EH (cell line): ENCODE results near the gene EIF4G3.
"Not testable (repeated sequence)": the region's sequence is repeated elsewhere in the genome, so short reads cannot be mapped to it uniquely, and the experiment has no call there.

ENCODE experiments used
- DNase-seq: peaks from one replicate; pipeline ENCODE4 v3.0.0-alpha.2; 2015; ENCODE audit warnings: low read depth

Gene EIF4G3

DNA sequence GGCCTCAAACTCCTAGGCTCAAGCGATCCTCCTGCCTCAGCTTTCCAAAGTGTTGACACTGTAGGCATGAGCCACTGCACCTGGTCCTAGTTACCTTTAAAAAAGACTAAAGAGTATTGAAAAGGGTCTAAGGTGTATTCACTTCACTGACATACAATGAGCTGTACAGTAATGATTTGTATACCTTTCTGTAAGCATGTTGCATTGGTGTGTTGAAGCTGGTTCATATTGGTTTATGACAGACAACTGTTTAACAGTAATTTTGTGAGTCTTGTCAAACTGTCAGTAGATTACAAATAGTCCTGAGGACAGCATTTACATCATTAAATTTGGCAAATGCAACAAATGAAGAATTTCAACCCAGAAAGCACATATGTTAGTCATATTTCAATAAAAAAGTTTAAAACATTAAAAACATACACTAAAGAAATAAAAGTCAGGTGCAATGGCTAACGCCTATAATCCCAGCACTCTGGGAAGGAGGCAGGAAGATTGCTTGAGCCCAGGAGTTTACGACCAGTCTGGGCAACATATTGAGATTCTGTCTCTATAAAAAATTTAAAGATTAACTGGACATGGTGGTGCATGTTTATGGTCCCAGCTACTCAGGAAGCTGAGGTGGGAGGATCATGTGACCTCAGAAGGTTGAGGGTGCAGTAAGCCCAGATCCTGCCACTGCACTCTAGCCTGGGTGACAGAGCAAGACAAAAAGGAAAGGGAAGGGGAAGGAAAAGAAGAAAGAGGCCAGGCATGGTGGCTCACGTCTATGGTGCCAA lies 301.3 kb downstream of the EIF4G3 start:
- DNase-seq, result no peak

DNA sequence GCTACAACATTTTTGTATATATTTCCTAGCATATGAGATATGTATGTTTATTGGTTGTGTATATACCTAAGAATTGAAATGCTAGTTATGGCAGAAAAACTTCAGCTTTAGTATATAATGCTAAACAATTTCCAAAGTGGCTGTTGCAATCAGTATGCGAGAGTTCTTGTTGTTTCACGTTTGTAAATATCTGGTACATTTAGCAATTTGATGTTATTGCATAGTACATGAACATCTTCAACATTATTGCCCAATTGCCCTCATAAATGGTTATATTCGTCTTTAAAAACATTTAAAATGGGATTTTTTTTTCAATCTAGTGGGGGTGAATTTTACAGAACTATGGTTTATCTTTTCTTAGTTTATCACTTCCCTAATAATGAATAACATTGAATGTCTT lies 303.4 kb downstream of the EIF4G3 start:
- no peak for DNase-seq

DNA sequence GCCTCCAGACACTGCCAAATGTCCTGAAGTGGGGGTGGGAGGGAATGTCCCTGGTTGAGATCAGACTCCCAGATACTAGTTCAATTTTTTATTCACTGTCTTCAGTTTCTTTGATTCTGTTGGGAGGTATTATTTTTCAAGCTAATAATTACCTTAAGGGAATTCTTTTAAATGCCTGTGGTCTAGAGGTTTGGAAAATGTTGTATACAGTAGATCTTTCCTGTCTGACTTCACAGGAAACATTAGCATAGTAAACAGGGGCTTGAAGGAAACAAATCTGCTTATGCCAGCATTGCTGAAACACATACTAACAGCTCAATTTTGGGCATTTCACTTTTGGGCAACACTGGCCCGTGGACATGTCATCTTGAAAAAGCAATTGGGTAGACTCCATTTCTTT lies 305.3 kb downstream of the EIF4G3 start:
- DNase-seq, result no peak

DNA sequence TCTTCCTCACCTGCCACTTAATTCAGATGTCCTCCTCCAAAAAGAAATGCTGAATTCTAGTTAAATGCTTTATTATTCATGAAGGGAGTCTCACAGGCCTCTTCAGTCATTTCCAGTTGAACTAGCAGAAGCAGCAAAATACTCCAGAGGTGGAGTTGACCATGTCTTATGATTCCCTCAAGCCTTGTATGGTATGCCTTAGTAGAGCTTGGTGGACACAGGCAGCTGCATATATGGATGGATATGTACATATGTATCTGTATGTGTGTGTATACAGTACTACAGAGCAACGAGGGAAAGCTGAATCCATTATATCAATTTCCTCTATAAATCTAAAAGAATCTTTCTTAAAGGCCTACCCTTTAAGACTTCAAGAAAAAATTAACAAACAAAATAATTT lies 306.0 kb downstream of the EIF4G3 start:
- no peak for DNase-seq

GRCh38 chr1:20868263-20868662 lies 308.4 kb downstream of the EIF4G3 start:
- DNase-seq, result peak; percentile 21

GRCh38 chr1:20867847-20868246 lies 308.9 kb downstream of the EIF4G3 start:
- DNase-seq, result peak; percentile 59

DNA sequence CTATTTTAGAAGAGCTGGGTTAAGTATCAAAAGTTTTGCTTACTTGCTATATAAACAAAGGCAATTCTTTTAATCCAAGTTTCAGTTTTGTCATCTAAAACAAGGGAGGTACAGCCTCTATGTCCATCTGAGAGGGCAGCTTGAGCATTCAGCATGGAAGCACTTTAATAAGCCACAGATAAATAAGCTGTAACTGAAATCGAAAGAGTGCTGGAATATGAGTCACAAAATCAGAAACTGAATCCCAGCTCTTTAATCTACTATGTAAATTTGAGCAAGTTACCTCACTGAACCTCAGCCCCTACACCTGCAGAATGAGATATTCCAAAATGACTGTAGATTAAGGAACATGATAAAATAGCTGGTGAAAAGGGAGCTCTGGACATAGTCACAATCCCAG lies 309.6 kb downstream of the EIF4G3 start:
- peak; percentile 27 for DNase-seq

- no peak for DNase-seq
Measured at GRCh38 chr1:20865001-20865400, 311.7 kb downstream of the EIF4G3 start.

DNA sequence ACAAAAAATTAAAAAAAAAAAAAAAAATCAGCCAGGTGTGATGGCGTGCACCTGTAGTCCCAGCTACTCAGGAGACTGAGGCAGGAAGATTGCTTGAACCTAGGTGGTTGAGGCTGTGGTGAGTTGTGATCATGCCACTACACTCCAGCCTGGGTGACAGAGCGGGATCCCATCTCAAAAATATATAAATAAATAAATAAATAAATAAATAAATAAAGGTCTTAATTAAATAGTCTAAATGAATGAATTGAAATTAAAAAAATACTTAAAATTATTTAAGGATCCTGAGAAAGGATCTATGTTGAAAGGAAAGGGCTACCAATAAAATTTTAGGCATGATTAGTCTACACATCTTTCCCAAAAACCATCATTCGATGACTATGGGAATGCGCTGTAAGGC lies 322.2 kb downstream of the EIF4G3 start:
- DNase-seq, result no peak

GRCh38 chr1:20851791-20852190 lies 324.9 kb downstream of the EIF4G3 start:
- DNase-seq, result not testable (repeated sequence)

DNA sequence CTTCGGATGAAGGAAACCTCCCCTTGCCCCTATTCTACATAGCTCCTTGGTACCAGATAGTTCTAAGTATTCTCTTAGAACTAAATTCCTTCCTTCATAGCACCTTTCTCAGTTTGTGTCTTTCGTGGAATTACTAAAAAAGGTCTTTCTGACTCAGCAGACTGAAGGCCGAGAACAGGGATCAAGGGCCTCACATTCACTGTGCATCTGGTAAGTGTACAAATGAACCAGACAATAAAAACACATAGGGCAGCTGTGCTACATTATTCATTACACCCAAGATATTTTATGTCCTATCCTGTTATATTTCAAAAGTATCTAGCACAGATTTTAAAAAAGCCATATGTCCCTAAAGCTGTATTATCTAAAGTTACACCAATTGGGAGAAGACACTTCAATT lies 326.7 kb downstream of the EIF4G3 start:
- no peak for DNase-seq

- no peak for DNase-seq
Measured at GRCh38 chr1:20849100-20849499, 327.6 kb downstream of the EIF4G3 start.

- DNase-seq, result peak; percentile 48
Measured at GRCh38 chr1:20848162-20848561, 328.5 kb downstream of the EIF4G3 start.

GRCh38 chr1:20847611-20848080 lies 329.1 kb downstream of the EIF4G3 start:
- peak; percentile 78 for DNase-seq

DNA sequence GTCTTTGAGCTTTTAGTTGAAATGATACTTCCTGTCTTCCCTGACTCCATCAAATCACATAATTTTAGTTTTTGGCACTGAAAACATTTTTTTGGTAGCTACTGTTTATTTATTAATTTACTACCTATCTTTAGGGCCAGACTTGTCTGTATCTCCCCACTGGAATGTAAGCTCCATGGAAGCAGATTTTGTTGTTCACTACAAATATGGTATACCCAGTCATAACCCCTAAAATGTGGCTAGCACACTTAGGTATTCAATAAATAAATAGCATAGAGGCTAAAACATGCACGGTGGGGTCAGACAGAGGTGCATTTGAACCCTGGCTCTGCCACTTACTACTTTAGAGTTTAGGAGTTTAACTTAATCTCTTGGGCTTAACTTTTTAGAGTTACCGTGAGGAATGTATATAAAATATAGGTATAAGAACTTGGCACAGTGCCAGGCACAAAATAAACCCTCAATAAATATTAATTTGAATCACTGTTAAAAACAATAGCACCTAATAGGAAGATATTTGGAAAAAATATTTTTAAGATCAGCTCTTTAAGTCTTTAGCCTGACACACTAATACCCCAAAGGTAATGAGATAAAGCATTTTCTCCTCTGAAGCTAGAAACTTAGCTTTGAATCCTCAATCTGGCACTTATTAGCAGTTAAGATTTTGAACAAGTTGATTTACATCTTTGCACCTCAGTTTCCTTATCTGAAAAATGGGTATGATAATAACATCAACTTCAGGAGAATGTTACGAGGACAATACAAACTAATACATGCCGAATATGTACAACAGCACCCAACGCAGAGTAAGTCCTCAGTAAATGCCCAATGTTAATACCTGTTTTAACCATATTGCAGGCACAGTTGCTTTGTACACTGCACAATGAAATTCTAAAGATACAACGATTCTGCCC lies 330.0 kb downstream of the EIF4G3 start:
- peak; percentile 56 for DNase-seq

DNA sequence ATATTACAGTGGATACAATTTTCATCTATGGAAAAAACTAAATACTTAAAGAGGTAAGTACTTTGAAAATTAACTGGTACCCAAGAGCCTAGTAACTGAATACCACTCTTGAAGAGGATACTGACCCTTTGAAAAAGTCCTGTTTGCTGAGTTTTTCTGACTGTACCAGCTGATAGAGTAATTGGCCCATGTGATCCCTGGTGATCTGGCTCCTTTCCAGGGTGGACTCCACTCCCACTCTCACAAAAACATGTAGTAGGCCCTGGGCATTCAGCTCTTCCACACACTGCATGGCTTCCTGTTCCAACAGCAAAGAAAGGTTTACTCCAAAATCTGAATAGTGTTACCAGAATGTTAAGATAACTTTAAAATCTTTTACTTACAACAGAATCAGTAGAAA lies 336.0 kb downstream of the EIF4G3 start:
- DNase-seq, result peak; percentile 10

GRCh38 chr1:20837554-20838192 lies 339.0 kb downstream of the EIF4G3 start:
- no peak for DNase-seq

DNA sequence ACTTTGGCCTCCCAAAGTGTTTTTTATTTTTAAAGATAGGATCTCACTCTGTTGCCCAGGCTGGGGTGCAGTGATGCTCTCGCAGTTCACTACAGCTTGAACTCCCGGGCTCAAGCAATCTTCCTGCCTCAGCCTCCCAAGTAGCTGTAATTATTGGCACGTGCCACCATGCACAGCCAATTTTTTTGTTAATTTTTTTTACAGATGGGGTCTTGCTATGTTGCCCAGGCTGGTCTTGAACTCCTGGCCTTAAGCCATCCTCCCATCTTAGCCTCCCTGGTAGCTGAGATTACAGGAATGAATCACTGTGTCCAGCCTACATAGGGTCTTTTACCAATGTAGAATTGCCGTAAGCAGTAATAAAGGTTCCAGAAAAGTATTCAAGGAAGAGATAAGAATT lies 340.5 kb downstream of the EIF4G3 start:
- no peak for DNase-seq

GRCh38 chr1:20834780-20835179 lies 341.9 kb downstream of the EIF4G3 start:
- no peak for DNase-seq

DNA sequence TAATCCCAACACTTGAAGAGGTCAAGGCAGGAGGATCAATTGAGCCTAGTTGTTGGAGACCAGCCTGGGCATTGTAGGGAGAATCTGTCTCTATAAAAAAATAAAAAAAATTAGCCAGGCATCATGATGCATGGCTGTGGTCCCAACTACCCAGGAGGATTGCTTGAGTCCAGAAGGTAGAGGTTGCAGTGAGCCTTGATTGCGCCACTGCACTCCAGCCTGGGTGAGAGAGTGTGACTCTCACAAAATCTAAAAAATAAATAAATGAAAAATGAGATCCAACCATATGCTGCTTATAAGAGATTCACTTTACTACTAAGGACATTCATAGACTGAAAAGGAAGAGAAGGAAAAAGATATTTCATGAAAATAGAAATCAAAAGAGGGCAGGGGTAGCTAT lies 342.5 kb downstream of the EIF4G3 start:
- DNase-seq, result no peak

GRCh38 chr1:20830378-20830777 lies 346.3 kb downstream of the EIF4G3 start:
- no peak for DNase-seq

GRCh38 chr1:20829946-20830345 lies 346.8 kb downstream of the EIF4G3 start:
- no peak for DNase-seq

GRCh38 chr1:20829531-20829930 lies 347.2 kb downstream of the EIF4G3 start:
- no peak for DNase-seq
